ENCODE data around the gene IFT22. TPM values are rescaled to one million over a fixed set of nuclear protein-coding genes. Genes with fewer than 3 reads are reported as not detected.

Gene IFT22
- total RNA-seq, 1 experiment from 2014 or later = 21.3 TPM

Other genes starting within 250 kb of the IFT22 start
- 21.8 and 22.4 TPM in 2 replicates for gene TRIM56, start 236.3 kb downstream of the IFT22 start, total RNA-seq (2021)
- gene SERPINE1, start 194.7 kb downstream of the IFT22 start, total RNA-seq (2021) = 11.5 and 13.0 TPM in 2 replicates
- 65.2 and 73.0 TPM in 2 replicates for gene AP1S1, start 167.3 kb downstream of the IFT22 start, total RNA-seq (2021)
- gene VGF, start 156.2 kb downstream of the IFT22 start, total RNA-seq (2021) = 37.1 and 39.1 TPM in 2 replicates
- 0.50 and 0.88 TPM in 2 replicates for gene NAT16, start 141.5 kb downstream of the IFT22 start, total RNA-seq (2021)
- gene MOGAT3, start 120.8 kb downstream of the IFT22 start, total RNA-seq (2021) = 0.11 and 0.15 TPM in 2 replicates
- gene PLOD3, start 104.2 kb downstream of the IFT22 start, total RNA-seq (2021) = 70.5 and 74.5 TPM in 2 replicates
- gene ZNHIT1, start 103.6 kb downstream of the IFT22 start, total RNA-seq (2021) = 52.7 and 53.4 TPM in 2 replicates
- gene CLDN15, start 84.0 kb downstream of the IFT22 start, total RNA-seq (2021) = 9.7 and 11.4 TPM in 2 replicates
- 121 and 124 TPM in 2 replicates for gene FIS1, start 76.7 kb downstream of the IFT22 start, total RNA-seq (2021)
- gene COL26A1, start 41.1 kb upstream of the IFT22 start, total RNA-seq (2021) = 41.5 and 42.6 TPM in 2 replicates

Data from H9 (cell line).